ENCODE results near the gene NPC1. TPM values are rescaled to one million over a fixed set of nuclear protein-coding genes. Genes with fewer than 3 reads are reported as not detected.

The NPC1 gene
- total and polyA plus RNA-seq, 2 of the 8 experiments (the other 6 are each of a cell fraction or from before 2014, with no cell fraction given), result 34.1 to 39.5 TPM

DNA sequence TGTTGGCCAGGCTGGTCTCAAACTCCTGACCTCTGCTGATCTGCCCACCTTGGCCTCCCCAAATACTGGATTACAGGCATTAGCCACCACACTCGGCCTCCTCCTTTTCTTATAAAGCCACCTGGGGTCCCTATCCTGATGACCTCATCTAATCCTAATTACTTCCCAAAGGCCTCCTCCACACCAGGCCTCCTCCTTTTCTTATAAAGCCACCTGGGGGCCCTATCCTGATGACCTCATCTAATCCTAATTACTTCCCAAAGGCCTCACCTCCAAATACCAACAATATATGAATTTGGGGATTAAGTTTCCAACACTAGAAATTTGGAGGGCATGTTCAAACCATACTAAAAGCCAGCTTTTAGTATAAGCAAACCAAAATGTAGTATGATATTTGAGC, 92.7 kb downstream of the NPC1 start:
- Histone ChIP-seq H3K56ac (replicated peaks; ENCODE audit: insufficient read length, low read depth, low read length) (no peak overlapping the region), H3K4me3 (ENCODE audit: extremely low read depth in 1 of 4, insufficient read depth in 2 of 4, low read depth in 3 of 4, low read length in 4 of 4) (no peak overlapping the region), H2BK12ac (ENCODE audit: low read depth, low read length) (no peak overlapping the region), H3K4me2 (ENCODE audit: insufficient read depth in 1 of 2, low read depth in 2 of 2, low read length in 2 of 2) (no peak overlapping the region), H3K79me2 (ENCODE audit: control insufficient read depth in 1 of 2, insufficient read depth in 2 of 2, low read length in 2 of 2) (no peaks in the 10 kb centered on the region), H3K79me1 (ENCODE audit: low read depth, low read length) (no peaks in the 10 kb centered on the region), H2BK20ac (ENCODE audit: low read length) (no peak overlapping the region), H2BK120ac (replicated peaks; ENCODE audit: low read depth, low read length) (no peak overlapping the region), H4K8ac (ENCODE audit: extremely low read depth, insufficient read depth, low read length) (no peak overlapping the region), H3K23ac (ENCODE audit: insufficient read length) (no peak overlapping the region), H3K4ac (replicated peaks; ENCODE audit: insufficient read length, low read depth, low read length) (no peak overlapping the region), H3K18ac (ENCODE audit: extremely low read depth, low read length) (no peak overlapping the region), H3K27ac (ENCODE audit: low read depth, low read length) (no peak overlapping the region), H3K9ac (replicated peaks in 1 of 4; ENCODE audit: extremely low read depth in 1 of 4, low read depth in 3 of 4, low read length in 3 of 4) (no peak overlapping the region), H4K91ac (replicated peaks; ENCODE audit: insufficient read length, low read length) (no peak overlapping the region), H2BK5ac (ENCODE audit: low read depth, low read length) (no peak overlapping the region), H3K4me1 (replicated peaks in 1 of 4; ENCODE audit: control insufficient read depth in 3 of 4, insufficient read depth in 4 of 4, low read length in 3 of 4) (no peaks in the 10 kb centered on the region), H3K36me3 (ENCODE audit: control insufficient read depth in 2 of 4, insufficient read depth in 4 of 4, low read length in 3 of 4) (no peaks in the 10 kb centered on the region), H2AK5ac (ENCODE audit: low read depth, low read length) (no peak overlapping the region), H4K5ac (ENCODE audit: insufficient read length, low read depth, low read length) (no peak overlapping the region), H3K23me2 (ENCODE audit: low read depth, low read length) (no peaks in the 10 kb centered on the region), H3K27me3 (replicated peaks in 1 of 4; ENCODE audit: control insufficient read depth in 3 of 4, extremely low read depth in 1 of 4, insufficient read depth in 3 of 4, low read length in 3 of 4) (no peaks in the 10 kb centered on the region), H4K20me1 (replicated peaks in 1 of 2; ENCODE audit: control insufficient read depth in 1 of 2, insufficient read depth in 2 of 2, low read length in 2 of 2) (no peaks in the 10 kb centered on the region), H2AFZ (ENCODE audit: low read length) (no peak overlapping the region), H2BK15ac (ENCODE audit: low read length) (no peak overlapping the region), H3K14ac (ENCODE audit: insufficient read length) (no peak overlapping the region), H3K9me3 (ENCODE audit: insufficient read depth in 2 of 2, low read depth in 1 of 2, low read length in 1 of 2) (no peaks in the 10 kb centered on the region)
- WGBS, 2 experiments (ENCODE audit: extremely low coverage in 1 of 2, insufficient coverage in 1 of 2, insufficient read length in 1 of 2, insufficient replicate concordance in 2 of 2, low coverage in 1 of 2, low lambda C conversion rate in 2 of 2, missing lambda C conversion rate in 1 of 2), result 56% methylated on average over 1 of the region's 1 CpG; no CpG with 5 or more reads in 1 of the 2 experiments
- TF ChIP-seq, protein P1, sequence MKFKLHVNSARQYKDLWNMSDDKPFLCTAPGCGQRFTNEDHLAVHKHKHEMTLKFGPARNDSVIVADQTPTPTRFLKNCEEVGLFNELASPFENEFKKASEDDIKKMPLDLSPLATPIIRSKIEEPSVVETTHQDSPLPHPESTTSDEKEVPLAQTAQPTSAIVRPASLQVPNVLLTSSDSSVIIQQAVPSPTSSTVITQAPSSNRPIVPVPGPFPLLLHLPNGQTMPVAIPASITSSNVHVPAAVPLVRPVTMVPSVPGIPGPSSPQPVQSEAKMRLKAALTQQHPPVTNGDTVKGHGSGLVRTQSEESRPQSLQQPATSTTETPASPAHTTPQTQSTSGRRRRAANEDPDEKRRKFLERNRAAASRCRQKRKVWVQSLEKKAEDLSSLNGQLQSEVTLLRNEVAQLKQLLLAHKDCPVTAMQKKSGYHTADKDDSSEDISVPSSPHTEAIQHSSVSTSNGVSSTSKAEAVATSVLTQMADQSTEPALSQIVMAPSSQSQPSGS (IDR thresholded peaks at IDR 0.05; ENCODE audit: low read length), result 0 out of 2 replicates have a peak, but pooled peaks have one; percentile 39
- TF ChIP-seq YY1 (IDR thresholded peaks at IDR 0.05; ENCODE audit: low read depth, low read length), result no peak
- TF ChIP-seq JUND (IDR thresholded peaks at IDR 0.05; ENCODE audit: low read length), result peak; percentile 71
- ChIA-PET CTCF (ENCODE audit: partially characterized antibody) (interaction anchor here (0.6 to 1.2 kb wide), 4 partner anchors 13 to 419 kb away, joined by 3 to 4 read pairs (median 3); no protein-coding TSS in a partner anchor), POLR2A (ENCODE audit: partially characterized antibody) (no interaction called here)
- FAIRE-seq, result no peak
- no peak for DNase-seq (ENCODE audit: low read depth in 1 of 2, low spot score in 2 of 2)

All from H1 (cell line).